ENCODE results near the gene NEU4.
A peak's percentile ranks its signal among the peaks of the same experiment; 100 is the strongest.

NEU4 gene

GRCh38 chr2:241853651-241854341, 44.8 kb downstream of the NEU4 start:
- Histone ChIP-seq H3K27ac (peak overlapping the region in 5 of 11 experiments; percentile 23 to 45 (median 26); a peak in 6 of 22 replicates), H3K4me1 (peaks cover 54 to 71% (median 60%) of the 10 kb centered on the region in 10 experiments), H3K4me3 (no peak overlapping the region), H3K9ac (peak overlapping the region in 8 of 11 experiments; percentile 7 to 97 (median 56); a peak in 7 of 22 replicates), H3K9me3 (replicated peaks in 1 of 11) (no peaks in the 10 kb centered on the region), H3K36me3 (peaks cover 0 to 28% (median 0%) of the 10 kb centered on the region in 11 experiments; a peak in 5 of 22 replicates), H4K20me1 (peaks cover 0 to 45% (median 0%) of the 10 kb centered on the region in 11 experiments; a peak in 7 of 22 replicates), H3K4me2 (peak overlapping the region; percentile 86 to 100 (median 99)), H3K27me3 (no peaks in the 10 kb centered on the region; a peak in 1 of 22 replicates)
- no peak for TF ChIP-seq Cebpa-rat (IDR thresholded peaks at IDR 0.05)

- no peaks in the 10 kb centered on the region for H3K9me3 ChIP-seq (replicated peaks in 1 of 11)
- H3K27ac ChIP-seq: peak overlapping the region in 7 of 11 experiments; percentile 12 to 48 (median 26); a peak in 10 of 22 replicates
- peak overlapping the region; percentile 86 to 100 (median 99) for H3K4me2 ChIP-seq
- peaks cover 62 to 79% (median 68%) of the 10 kb centered on the region in 10 experiments for H3K4me1 ChIP-seq
- no peak overlapping the region for H3K4me3 ChIP-seq
- peaks cover 0 to 45% (median 0%) of the 10 kb centered on the region in 11 experiments; a peak in 7 of 22 replicates for H4K20me1 ChIP-seq
- no peaks in the 10 kb centered on the region; a peak in 1 of 22 replicates for H3K27me3 ChIP-seq
- peak overlapping the region in 9 of 11 experiments; percentile 7 to 97 (median 54); a peak in 16 of 22 replicates for H3K9ac ChIP-seq
- H3K36me3 ChIP-seq: peaks cover 0 to 28% (median 0%) of the 10 kb centered on the region in 11 experiments; a peak in 5 of 22 replicates
- TF ChIP-seq Cebpa-rat (IDR thresholded peaks at IDR 0.05): no peak
Measured at GRCh38 chr2:241854342-241855244, 45.6 kb downstream of the NEU4 start.

- TF ChIP-seq Cebpa-rat (IDR thresholded peaks at IDR 0.05): no peak
- H3K9me3 ChIP-seq (replicated peaks in 1 of 11): no peaks in the 10 kb centered on the region
- peak overlapping the region in 1 of 10 experiments; percentile 12; a peak in 1 of 20 replicates for H3K4me3 ChIP-seq
- peak overlapping the region in 7 of 11 experiments; percentile 37 to 97 (median 59); a peak in 14 of 22 replicates for H3K9ac ChIP-seq
- no peaks in the 10 kb centered on the region; a peak in 1 of 22 replicates for H3K27me3 ChIP-seq
- peaks cover 0 to 25% (median 0%) of the 10 kb centered on the region in 11 experiments; a peak in 5 of 22 replicates for H3K36me3 ChIP-seq
- H3K4me1 ChIP-seq: peaks cover 66 to 86% (median 75%) of the 10 kb centered on the region in 10 experiments
- H3K4me2 ChIP-seq: peak overlapping the region; percentile 86 to 100 (median 99)
- H3K27ac ChIP-seq: peak overlapping the region in 6 of 11 experiments; percentile 12 to 45 (median 26); a peak in 7 of 22 replicates
- peaks cover 0 to 39% (median 0%) of the 10 kb centered on the region in 11 experiments; a peak in 7 of 22 replicates for H4K20me1 ChIP-seq
Measured at GRCh38 chr2:241855245-241855887, 46.4 kb downstream of the NEU4 start.

- Histone ChIP-seq H3K27me3 (no peaks in the 10 kb centered on the region; a peak in 1 of 22 replicates), H3K4me3 (peak overlapping the region in 1 of 10 experiments; percentile 12; a peak in 1 of 20 replicates), H3K4me1 (peaks cover 72 to 86% (median 81%) of the 10 kb centered on the region in 10 experiments), H3K4me2 (peak overlapping the region; percentile 86 to 100 (median 99)), H4K20me1 (peaks cover 0 to 33% (median 0%) of the 10 kb centered on the region in 11 experiments; a peak in 7 of 22 replicates), H3K27ac (peak overlapping the region in 5 of 11 experiments; percentile 7 to 45 (median 26); a peak in 4 of 22 replicates), H3K9ac (peak overlapping the region in 7 of 11 experiments; percentile 37 to 97 (median 59); a peak in 12 of 22 replicates), H3K9me3 (replicated peaks in 1 of 11) (no peaks in the 10 kb centered on the region), H3K36me3 (peaks cover 0 to 19% (median 0%) of the 10 kb centered on the region in 11 experiments; a peak in 5 of 22 replicates)
- no peak for TF ChIP-seq Cebpa-rat (IDR thresholded peaks at IDR 0.05)
Measured at GRCh38 chr2:241855888-241856422, 47.0 kb downstream of the NEU4 start.

- no peak for TF ChIP-seq Cebpa-rat (IDR thresholded peaks at IDR 0.05)
- peaks cover 0 to 30% (median 0%) of the 10 kb centered on the region in 11 experiments; a peak in 6 of 22 replicates for H4K20me1 ChIP-seq
- peak overlapping the region; percentile 53 to 97 (median 79); a peak in 17 of 22 replicates for H3K9ac ChIP-seq
- no peaks in the 10 kb centered on the region for H3K9me3 ChIP-seq (replicated peaks in 1 of 11)
- peaks cover 0 to 11% (median 0%) of the 10 kb centered on the region in 11 experiments; a peak in 1 of 22 replicates for H3K36me3 ChIP-seq
- no peaks in the 10 kb centered on the region; a peak in 1 of 22 replicates for H3K27me3 ChIP-seq
- H3K27ac ChIP-seq: peak overlapping the region in 10 of 11 experiments; percentile 40 to 98 (median 88); a peak in 14 of 22 replicates
- peaks cover 83 to 93% (median 91%) of the 10 kb centered on the region in 10 experiments for H3K4me1 ChIP-seq
- H3K4me2 ChIP-seq: peak overlapping the region; percentile 94 to 100 (median 99)
- peak overlapping the region in 7 of 10 experiments; percentile 45 to 64 (median 58); a peak in 11 of 20 replicates for H3K4me3 ChIP-seq
Measured at GRCh38 chr2:241857041-241857541, 48.1 kb downstream of the NEU4 start.

GRCh38 chr2:241857572-241858121, 48.7 kb downstream of the NEU4 start:
- Histone ChIP-seq H3K27me3 (no peaks in the 10 kb centered on the region; a peak in 1 of 22 replicates), H3K4me2 (peak overlapping the region; percentile 94 to 100 (median 99))

More at GRCh38 chr2:241857572-241858121, 48.7 kb downstream of the NEU4 start:
- Histone ChIP-seq H3K4me3 (peak overlapping the region in 9 of 10 experiments; percentile 26 to 64 (median 57); a peak in 18 of 20 replicates), H3K27ac (peak overlapping the region; percentile 40 to 98 (median 89)), H4K20me1 (peaks cover 0 to 27% (median 0%) of the 10 kb centered on the region in 11 experiments; a peak in 6 of 22 replicates), H3K4me1 (peaks cover 89 to 99% (median 95%) of the 10 kb centered on the region in 10 experiments), H3K9me3 (replicated peaks in 1 of 11) (no peaks in the 10 kb centered on the region), H3K36me3 (peaks cover 0 to 6% (median 0%) of the 10 kb centered on the region in 11 experiments; a peak in 1 of 22 replicates), H3K9ac (peak overlapping the region; percentile 53 to 97 (median 79))
- TF ChIP-seq Cebpa-rat (IDR thresholded peaks at IDR 0.05): no peak
